HG02885 (cell line): ENCODE measurements around the gene NDUFS6.
"Not testable (repeated sequence)": the region's sequence is repeated elsewhere in the genome, so short reads cannot be mapped to it uniquely, and the experiment has no call there.

Source experiments
- ATAC-seq: cut with Tn5 transposase; IDR thresholded peaks from one replicate; pipeline ENCODE4 v1.9.1; 2021; ENCODE audit warnings: mild to moderate bottlenecking; ENCODE audit not compliant: unreplicated experiment, poor library complexity

The NDUFS6 gene

GRCh38 chr5:1795931-1796330, 5.3 kb upstream of the NDUFS6 start:
- no peak for ATAC-seq

- ATAC-seq = no peak
Measured at GRCh38 chr5:1796371-1797102, 4.7 kb upstream of the NDUFS6 start.

- ATAC-seq = no peak
Measured at GRCh38 chr5:1797103-1797800, 4.0 kb upstream of the NDUFS6 start.

GRCh38 chr5:1797855-1798254, 3.4 kb upstream of the NDUFS6 start:
- no peak for ATAC-seq

GRCh38 chr5:1798589-1798988, 2.6 kb upstream of the NDUFS6 start:
- not testable (repeated sequence) for ATAC-seq

GRCh38 chr5:1799110-1799601, 2.1 kb upstream of the NDUFS6 start:
- peak; percentile 29 for ATAC-seq

- peak; percentile 56 for ATAC-seq
Measured at GRCh38 chr5:1799602-1800471, 1.4 kb upstream of the NDUFS6 start, which contains the start of gene MRPL36. Gene MRPL36, minus strand, starts transcription at chr5:1799837. Its CDS starts 902 bp downstream, at chr5:1798935.

GRCh38 chr5:1800472-1801221, 560 bp upstream of the NDUFS6 start:
- ATAC-seq = peak; percentile 44

- no peak for ATAC-seq
Measured at GRCh38 chr5:1801967-1802295, 724 bp downstream of the NDUFS6 start.

- no peak for ATAC-seq
Measured at GRCh38 chr5:1803192-1803591, 2.0 kb downstream of the NDUFS6 start.

- ATAC-seq = no peak
Measured at GRCh38 chr5:1804001-1804690, 2.9 kb downstream of the NDUFS6 start.

- ATAC-seq = no peak
Measured at GRCh38 chr5:1805326-1805725, 4.1 kb downstream of the NDUFS6 start.

- no peak for ATAC-seq
Measured at GRCh38 chr5:1805736-1806135, 4.5 kb downstream of the NDUFS6 start.

- no peak for ATAC-seq
Measured at GRCh38 chr5:1806199-1806598, 5.0 kb downstream of the NDUFS6 start.

GRCh38 chr5:1806974-1807373, 5.8 kb downstream of the NDUFS6 start:
- ATAC-seq = no peak

- no peak for ATAC-seq
Measured at GRCh38 chr5:1807451-1808185, 6.4 kb downstream of the NDUFS6 start.

- ATAC-seq = no peak
Measured at GRCh38 chr5:1808439-1808838, 7.2 kb downstream of the NDUFS6 start.

- ATAC-seq = no peak
Measured at GRCh38 chr5:1809416-1810035, 8.3 kb downstream of the NDUFS6 start.
